HG02571 (cell line): Measurements from ENCODE around the gene MDM1.

Source experiments
- ATAC-seq: cut with Tn5 transposase; IDR thresholded peaks from one replicate; pipeline ENCODE4 v1.9.1; 2021; ENCODE audit warnings: mild to moderate bottlenecking, moderate library complexity; ENCODE audit not compliant: unreplicated experiment

Gene MDM1

GRCh38 chr12:68280240-68280639, 51.9 kb downstream of the MDM1 start:
- no peak for ATAC-seq

GRCh38 chr12:68279227-68280054, 52.7 kb downstream of the MDM1 start:
- ATAC-seq = no peak

DNA sequence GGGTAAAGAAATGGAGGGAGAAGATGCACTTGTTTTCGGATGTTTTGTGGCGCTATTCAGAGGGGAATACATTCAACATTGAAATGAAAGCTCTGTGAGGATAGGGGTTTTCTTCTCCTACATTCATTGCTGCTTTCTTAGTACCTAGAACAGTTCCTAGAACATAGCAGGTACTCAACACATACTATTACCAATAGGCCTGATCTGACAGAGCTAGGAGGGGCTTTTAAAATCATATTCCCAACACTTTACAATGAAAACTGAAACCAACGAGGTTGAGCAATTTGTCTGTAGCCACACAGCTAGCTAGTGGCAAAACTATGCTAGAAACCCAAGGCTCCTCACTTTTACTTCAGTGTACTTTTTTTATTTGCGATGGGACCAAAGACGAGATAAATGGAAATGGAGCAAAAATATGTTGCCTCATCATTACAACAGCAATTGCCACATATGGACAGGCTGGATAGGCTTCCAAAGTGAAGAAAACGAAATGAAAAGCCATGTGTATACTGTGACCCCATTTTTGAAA, 55.7 kb downstream of the MDM1 start:
- no peak for ATAC-seq

DNA sequence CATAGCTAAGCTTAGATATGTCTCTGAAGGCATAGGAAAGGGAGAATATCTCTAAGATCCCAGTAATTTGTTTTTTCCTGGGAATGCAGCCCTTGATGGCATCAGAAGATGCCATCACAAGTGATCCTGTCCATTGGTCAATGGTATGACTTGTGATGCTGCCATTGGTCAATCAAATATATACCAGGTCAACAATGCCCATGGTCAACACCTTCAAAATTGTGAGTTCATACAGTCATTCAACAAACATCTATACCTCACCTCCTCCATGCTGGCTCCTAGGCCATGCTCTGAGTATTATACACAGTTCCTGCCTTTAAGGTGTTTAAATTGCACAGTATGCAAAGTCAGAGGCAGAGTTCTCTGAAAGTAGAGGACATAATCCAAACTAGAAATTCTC, 59.4 kb downstream of the MDM1 start:
- ATAC-seq = no peak

DNA sequence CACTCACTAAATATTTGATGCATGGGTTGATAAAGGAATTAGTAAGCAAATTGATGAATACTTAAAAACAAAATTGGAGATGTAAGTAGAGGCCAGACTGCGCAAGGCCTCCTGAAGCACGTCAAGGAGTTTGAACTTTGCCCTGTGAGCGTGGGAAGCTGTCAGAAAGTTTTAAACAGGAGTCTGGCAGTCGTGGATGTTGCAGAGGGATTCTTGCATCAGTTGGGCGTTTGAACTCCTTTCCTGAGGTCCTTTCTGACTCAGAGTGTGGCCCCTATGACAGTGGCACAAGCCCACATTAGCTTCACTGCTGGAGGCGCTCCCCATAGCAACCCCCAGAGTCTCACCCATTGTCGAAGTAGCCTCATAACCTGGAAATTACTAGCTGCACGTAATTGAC, 60.8 kb downstream of the MDM1 start:
- no peak for ATAC-seq

DNA sequence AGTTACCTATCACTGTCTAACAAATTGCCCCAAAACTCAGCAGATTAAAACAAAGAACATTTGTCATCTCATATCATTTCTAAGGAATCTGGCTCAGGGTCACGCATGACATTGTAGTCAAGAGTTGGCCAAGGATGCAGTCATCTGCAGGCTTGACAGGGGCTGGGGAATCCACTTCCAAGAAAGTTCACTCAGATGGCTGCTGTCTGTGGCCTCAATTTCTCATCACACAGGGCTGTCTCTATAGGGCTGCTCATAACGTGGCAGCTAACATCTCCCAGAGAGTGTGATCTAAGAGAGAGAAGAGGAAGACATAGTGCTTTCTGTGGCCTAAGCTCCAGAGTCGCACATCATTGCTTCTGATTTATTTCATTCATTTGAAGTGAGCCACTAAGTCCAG, 61.8 kb downstream of the MDM1 start:
- no peak for ATAC-seq

DNA sequence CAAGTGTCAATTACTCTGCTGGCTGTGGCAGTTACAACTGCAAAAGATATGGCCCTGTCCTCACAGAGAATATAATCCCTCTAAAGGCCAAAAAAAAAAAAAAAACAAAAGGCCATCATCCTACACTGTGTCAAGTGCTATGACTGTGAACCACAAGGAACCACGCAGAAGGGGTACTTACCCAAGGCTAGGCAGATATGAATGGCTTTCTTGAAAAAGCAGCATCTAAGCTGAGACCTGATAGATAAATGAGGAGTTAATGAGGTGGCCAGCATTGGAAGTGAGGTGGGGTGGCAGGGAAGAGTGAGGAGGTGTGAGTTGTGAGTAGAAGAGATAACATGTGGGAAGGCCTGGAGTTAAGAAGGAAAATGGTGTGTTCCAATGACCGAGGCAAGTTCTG, 62.4 kb downstream of the MDM1 start:
- ATAC-seq = no peak

- no peak for ATAC-seq
Observed at GRCh38 chr12:68268967-68269366, 63.2 kb downstream of the MDM1 start.

GRCh38 chr12:68267892-68268396, 64.2 kb downstream of the MDM1 start:
- ATAC-seq = no peak

DNA sequence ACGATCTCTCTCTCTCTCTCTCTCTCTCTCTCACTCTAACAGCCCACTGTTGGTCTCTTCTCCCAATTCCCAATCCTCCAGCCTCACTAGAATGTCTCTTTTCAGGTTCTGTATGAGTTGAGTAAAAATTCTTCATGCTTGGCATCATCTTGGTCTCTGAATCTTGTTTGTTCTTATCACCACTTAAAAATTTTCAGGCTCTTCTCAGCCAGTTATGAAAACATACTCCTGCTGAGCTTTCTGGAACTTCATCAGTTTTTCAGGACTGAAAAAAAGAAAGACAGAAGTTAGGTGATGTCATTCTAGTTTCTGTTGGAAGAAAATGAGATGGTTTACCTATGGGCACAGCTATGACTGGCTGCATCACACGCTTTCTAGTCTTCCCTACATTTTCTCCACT, 67.3 kb downstream of the MDM1 start:
- no peak for ATAC-seq

GRCh38 chr12:68264158-68264855, 67.9 kb downstream of the MDM1 start:
- ATAC-seq = no peak

DNA sequence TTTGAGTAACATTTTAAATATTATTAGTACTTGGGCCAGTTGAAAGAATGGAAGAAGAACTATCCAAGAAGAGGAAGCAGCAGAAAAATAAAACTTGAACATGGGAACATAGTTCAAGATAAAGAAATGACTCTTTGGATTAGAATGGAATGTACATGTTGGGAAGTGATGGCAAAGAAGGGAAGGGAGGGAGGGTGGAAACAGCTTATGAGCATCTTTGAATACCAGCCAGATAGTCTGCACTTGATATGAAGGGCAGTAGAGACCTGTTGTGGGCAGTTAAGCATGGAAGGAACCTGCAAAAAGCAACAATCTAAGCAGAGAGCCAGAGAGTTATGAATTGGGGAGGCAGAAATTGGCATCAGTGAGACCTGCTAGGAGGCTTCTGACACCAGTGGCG, 68.8 kb downstream of the MDM1 start:
- no peak for ATAC-seq

- no peak for ATAC-seq
Observed at GRCh38 chr12:68261896-68262295, 70.3 kb downstream of the MDM1 start.

- no peak for ATAC-seq
Observed at GRCh38 chr12:68260153-68260552, 72.0 kb downstream of the MDM1 start.

- ATAC-seq = no peak
Observed at GRCh38 chr12:68259318-68259940, 72.7 kb downstream of the MDM1 start.

DNA sequence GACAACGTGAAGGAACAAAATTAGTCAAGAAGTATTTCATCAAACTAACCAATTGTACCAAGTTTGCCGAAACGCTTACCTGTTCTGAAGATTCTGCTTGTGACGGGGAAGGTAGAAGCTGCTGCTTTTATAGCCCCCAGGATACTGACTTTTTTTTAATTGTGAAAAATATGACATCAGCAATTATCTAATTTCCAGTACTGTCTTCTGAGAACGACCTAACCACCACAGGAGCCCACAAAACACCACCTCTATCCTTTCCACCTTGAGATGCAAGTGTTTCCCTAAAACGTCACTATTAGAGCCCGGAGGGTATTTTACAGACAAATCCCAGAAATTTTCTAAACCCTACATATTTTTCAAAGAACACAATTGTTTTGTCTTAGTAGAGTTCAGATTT, 78.7 kb downstream of the MDM1 start, which contains the start of gene IL22:
IL22 (minus strand) TSS at position 101 of the 400 bp plus-strand sequence. CDS start 156 bp downstream, outside the sequence.
- ATAC-seq = no peak

- ATAC-seq = no peak
Observed at GRCh38 chr12:68252077-68252476, 80.1 kb downstream of the MDM1 start.

GRCh38 chr12:68250454-68250853, 81.7 kb downstream of the MDM1 start:
- no peak for ATAC-seq

- no peak for ATAC-seq
Observed at GRCh38 chr12:68247785-68248184, 84.4 kb downstream of the MDM1 start.

DNA sequence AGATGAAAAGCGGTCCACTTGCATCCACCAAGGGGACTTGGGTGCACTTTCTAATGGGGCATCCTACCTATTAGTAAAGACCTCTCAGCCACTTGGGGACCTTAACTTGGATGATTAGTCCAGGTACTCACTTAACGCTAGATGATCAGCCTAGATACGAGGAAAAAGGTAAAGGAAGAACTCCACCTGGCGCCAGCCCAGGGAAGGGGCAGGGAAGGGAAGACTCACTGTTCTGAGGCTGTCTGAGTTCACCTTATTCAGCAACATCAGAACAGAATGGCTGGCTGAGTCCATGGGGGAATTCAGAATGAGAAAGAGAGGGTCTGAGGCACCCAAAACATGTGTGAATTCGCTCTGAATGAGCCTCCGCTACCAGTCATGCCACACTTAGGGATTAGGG, 85.8 kb downstream of the MDM1 start:
- ATAC-seq = no peak
